Keratinocyte (primary cell): Measurements from ENCODE around the gene SMTN. TPM values are rescaled to one million over a fixed set of nuclear protein-coding genes. Genes with fewer than 3 reads are reported as not detected.

Experiments
- DNase-seq: peaks from one replicate; pipeline ENCODE4 v3.0.0-alpha.2; 2011; ENCODE audit warnings: low read depth, missing footprints, low spot score
- FAIRE-seq: peaks from 2 replicates; lab custom pipeline; 2011; peaks lifted over from hg19 to GRCh38; lab: Jason Lieb, UNC
- H2AFZ ChIP-seq: 2 replicates; pipeline ENCODE4 v1.6.0; 2012; ENCODE audit warnings: low read length, control low read depth, inconsistent platforms; ENCODE audit not compliant: control insufficient read depth
- H3K27ac ChIP-seq: 2 replicates; pipeline ENCODE4 v1.5.1; 2011; ENCODE audit warnings: low read length; ENCODE audit not compliant: control insufficient read depth, insufficient read depth
- H3K27me3 ChIP-seq: 3 replicates; pipeline ENCODE4 v1.6.0; 2011; ENCODE audit warnings: low read length; ENCODE audit not compliant: control insufficient read depth, insufficient read depth; ENCODE audit errors: extremely low read depth
- H3K36me3 ChIP-seq, 2 experiments: 2 replicates in 1 of 2; 3 replicates in 1 of 2; pipeline ENCODE4 v1.5.1; 2011; ENCODE audit warnings: low read length in 2 of 2, mild to moderate bottlenecking in 1 of 2; ENCODE audit not compliant: control insufficient read depth in 2 of 2, insufficient read depth in 2 of 2; ENCODE audit errors: extremely low read depth in 1 of 2
- H3K4me1 ChIP-seq: 3 replicates; pipeline ENCODE4 v1.5.1; 2011; ENCODE audit warnings: low read length; ENCODE audit not compliant: control insufficient read depth, insufficient read depth; ENCODE audit errors: extremely low read depth
- H3K4me2 ChIP-seq: 3 replicates; pipeline ENCODE4 v1.6.0; 2011; ENCODE audit warnings: low read depth, low read length; ENCODE audit not compliant: control insufficient read depth, insufficient read depth; ENCODE audit errors: extremely low read depth
- H3K4me3 ChIP-seq, 3 experiments: fragments of 200-600 bp in 1 of 3; sonication (generic) in 1 of 3; 2 replicates in 2 of 3; 3 replicates in 1 of 3; pipeline ENCODE4 v1.5.1; 2011 to 2016; ENCODE audit warnings: low read length in 3 of 3, mild to moderate bottlenecking in 3 of 3, control low read depth in 2 of 3, inconsistent platforms in 1 of 3, low read depth in 1 of 3, mixed read lengths in 1 of 3, mixed run types in 1 of 3, moderate library complexity in 1 of 3; ENCODE audit not compliant: control insufficient read depth in 2 of 3, insufficient read depth in 2 of 3; ENCODE audit errors: extremely low read depth in 1 of 3
- H3K79me2 ChIP-seq: 2 replicates; pipeline ENCODE4 v1.6.0; 2012; ENCODE audit warnings: low read length; ENCODE audit not compliant: control insufficient read depth, insufficient read depth
- H3K9ac ChIP-seq: 3 replicates; pipeline ENCODE4 v1.6.0; 2011; ENCODE audit warnings: low read length; ENCODE audit not compliant: control insufficient read depth, insufficient read depth; ENCODE audit errors: extremely low read depth
- H3K9me1 ChIP-seq: 3 replicates; pipeline ENCODE4 v1.6.0; 2011; ENCODE audit warnings: low read length; ENCODE audit not compliant: control insufficient read depth, insufficient read depth; ENCODE audit errors: extremely low read depth
- H3K9me3 ChIP-seq: 2 replicates; pipeline ENCODE4 v1.5.1; 2012; ENCODE audit warnings: low read depth, low read length; ENCODE audit not compliant: control insufficient read depth
- H4K20me1 ChIP-seq: 3 replicates; pipeline ENCODE4 v1.6.0; 2011; ENCODE audit warnings: low read length; ENCODE audit not compliant: control insufficient read depth, insufficient read depth; ENCODE audit errors: extremely low read depth
- EZH2 ChIP-seq: IDR thresholded peaks from one replicate; pipeline ENCODE4 v1.6.1; 2012; ENCODE audit warnings: inconsistent platforms, mild to moderate bottlenecking, low read length, moderate library complexity
- dilution Hi-C: fragments of 300-500 bp; cut with MboI; formaldehyde crosslinking; loops from one replicate; pipeline ENCODE4 v1.7.0; 2020; ENCODE audit warnings: low sequenced_read_pairs; ENCODE audit not compliant: extremely low pct_ligation_motif_present
- polyA plus RNA-seq, 5 experiments: library from polyadenylated mRNA; depleted of rRNA in 3 of 5; stranded (reverse) in 3 of 5; stranded (forward) in 1 of 5; unstranded in 1 of 5; fragments of >200 nt; gene quantifications; 1 replicate in 1 of 5; 2 replicates in 3 of 5; 3 replicates in 1 of 5; pipeline versions ENCODE4 v1.2.1 to v1.2.3, GENCODE V29; 2011 to 2012; ENCODE audit warnings: missing spikeins in 2 of 5, low read depth in 1 of 5, low replicate concordance in 1 of 5
- TF ChIP-seq, protein P1 (sequence below), 3 experiments: IDR thresholded peaks in 1 of 3; conservative IDR thresholded peaks in 1 of 3; optimal IDR thresholded peaks in 1 of 3; 2 replicates in 2 of 3; 3 replicates in 1 of 3; pipeline versions ENCODE3 to v1.5.1; 2011; ENCODE audit warnings: low read length in 3 of 3, mild to moderate bottlenecking in 3 of 3, moderate library complexity in 2 of 3, control low read depth in 1 of 3, inconsistent platforms in 1 of 3; ENCODE audit not compliant: insufficient read depth in 2 of 3; ENCODE audit errors: extremely low read depth in 1 of 3

The SMTN gene
- polyA plus RNA-seq, 1 donor (not counting 4 experiments of a cell fraction or from before 2014, with no cell fraction given): 61.2 TPM

DNA sequence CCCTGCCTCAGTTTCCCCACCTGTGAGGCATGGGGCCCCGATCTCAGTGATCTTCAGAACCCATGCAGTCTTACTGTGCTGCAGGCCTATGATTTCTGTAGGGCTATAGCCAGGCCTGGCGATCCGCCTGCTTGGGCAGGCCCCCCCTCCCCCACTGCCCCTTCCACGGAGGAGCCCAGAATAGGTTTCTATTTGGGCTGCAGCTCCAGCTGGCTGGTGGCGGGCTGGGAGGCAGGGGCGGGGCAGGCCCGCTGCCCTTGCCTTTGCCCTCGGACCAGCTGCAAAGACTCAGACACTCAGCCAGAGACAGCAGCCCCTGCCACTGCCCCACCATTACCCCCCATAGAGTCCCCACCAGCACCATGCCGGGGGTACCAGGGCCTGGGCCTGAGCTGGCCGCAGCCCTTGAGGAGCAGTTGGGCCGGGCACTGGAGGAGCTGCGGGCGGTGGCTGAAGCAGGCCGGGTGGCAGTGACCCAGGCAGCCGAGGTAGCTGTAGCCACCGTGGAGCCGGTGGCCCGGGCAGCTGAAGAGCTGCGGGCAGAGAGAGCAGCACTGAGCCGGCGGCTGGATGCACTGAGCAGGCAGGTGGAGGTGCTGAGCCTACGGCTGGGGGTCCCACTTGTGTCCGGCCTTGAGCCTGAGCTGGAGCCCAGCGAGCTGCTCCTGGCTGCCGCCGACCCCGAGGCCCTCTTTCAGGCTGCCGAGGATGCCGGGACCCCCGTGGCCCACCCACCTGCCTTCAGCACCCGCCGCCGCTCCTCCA lies 12.2 kb downstream of the SMTN start:
- peaks cover 21% of the 10 kb centered on the region for H4K20me1 ChIP-seq
- peaks cover 34% of the 10 kb centered on the region for H3K79me2 ChIP-seq
- dilution Hi-C loops: no loop called here
- H3K9ac ChIP-seq: no peak overlapping the region
- FAIRE-seq: no peak
- H3K4me3 ChIP-seq: no peak overlapping the region
- H3K9me1 ChIP-seq: no peaks in the 10 kb centered on the region
- H3K36me3 ChIP-seq: peaks cover 79 to 80% of the 10 kb centered on the region in 2 experiments
- H3K27me3 ChIP-seq: no peaks in the 10 kb centered on the region
- no peak for DNase-seq
- no peaks in the 10 kb centered on the region for H3K4me1 ChIP-seq
- no peak overlapping the region for H3K27ac ChIP-seq
- H3K9me3 ChIP-seq: no peaks in the 10 kb centered on the region
- H3K4me2 ChIP-seq: no peak overlapping the region
- TF ChIP-seq EZH2: no peak
- TF ChIP-seq, protein P1, sequence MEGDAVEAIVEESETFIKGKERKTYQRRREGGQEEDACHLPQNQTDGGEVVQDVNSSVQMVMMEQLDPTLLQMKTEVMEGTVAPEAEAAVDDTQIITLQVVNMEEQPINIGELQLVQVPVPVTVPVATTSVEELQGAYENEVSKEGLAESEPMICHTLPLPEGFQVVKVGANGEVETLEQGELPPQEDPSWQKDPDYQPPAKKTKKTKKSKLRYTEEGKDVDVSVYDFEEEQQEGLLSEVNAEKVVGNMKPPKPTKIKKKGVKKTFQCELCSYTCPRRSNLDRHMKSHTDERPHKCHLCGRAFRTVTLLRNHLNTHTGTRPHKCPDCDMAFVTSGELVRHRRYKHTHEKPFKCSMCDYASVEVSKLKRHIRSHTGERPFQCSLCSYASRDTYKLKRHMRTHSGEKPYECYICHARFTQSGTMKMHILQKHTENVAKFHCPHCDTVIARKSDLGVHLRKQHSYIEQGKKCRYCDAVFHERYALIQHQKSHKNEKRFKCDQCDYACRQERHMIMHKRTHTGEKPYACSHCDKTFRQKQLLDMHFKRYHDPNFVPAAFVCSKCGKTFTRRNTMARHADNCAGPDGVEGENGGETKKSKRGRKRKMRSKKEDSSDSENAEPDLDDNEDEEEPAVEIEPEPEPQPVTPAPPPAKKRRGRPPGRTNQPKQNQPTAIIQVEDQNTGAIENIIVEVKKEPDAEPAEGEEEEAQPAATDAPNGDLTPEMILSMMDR (optimal IDR thresholded peaks at IDR 0.05 in 1 of 3, IDR thresholded peaks at IDR 0.05 in 1 of 3, conservative IDR thresholded peaks at IDR 0.05 in 1 of 3; ENCODE audit: extremely low read depth in 1 of 3, insufficient read depth in 2 of 3, low read length in 3 of 3): no peak
- no peak overlapping the region for H2AFZ ChIP-seq

DNA sequence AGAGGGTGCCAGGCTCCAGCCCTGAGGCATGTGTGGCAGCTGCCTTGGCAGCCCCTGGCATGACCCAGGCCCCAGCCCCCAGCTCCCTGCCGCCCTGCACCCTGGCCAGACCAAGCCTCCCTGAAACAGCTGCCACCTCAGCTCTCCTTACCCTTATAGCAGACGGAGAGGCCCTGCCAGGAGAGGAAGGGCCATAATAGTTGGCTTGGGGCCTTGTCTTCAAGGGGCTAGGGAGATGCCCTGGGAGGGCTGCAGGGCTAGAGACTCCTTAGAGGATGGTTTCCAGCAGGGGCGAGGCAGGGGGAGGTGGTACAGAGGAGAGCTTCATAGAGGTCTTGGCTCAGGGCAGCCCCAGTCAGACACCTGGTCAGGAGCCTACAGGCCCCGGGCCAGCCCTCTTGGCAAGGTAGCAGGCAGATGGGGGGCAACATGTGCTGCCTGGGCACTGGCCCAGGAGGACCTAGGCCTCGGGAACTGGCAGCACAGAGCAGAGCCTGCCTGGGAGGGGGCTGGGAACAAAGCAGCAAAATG lies 13.0 kb downstream of the SMTN start:
- Histone ChIP-seq H3K79me2 (peaks cover 26% of the 10 kb centered on the region), H3K9me3 (no peaks in the 10 kb centered on the region), H3K27ac (no peak overlapping the region), H3K27me3 (no peaks in the 10 kb centered on the region), H2AFZ (no peak overlapping the region), H3K36me3 (peaks cover 74 to 77% of the 10 kb centered on the region in 2 experiments), H3K4me3 (no peak overlapping the region), H4K20me1 (peaks cover 19% of the 10 kb centered on the region), H3K4me2 (no peak overlapping the region), H3K4me1 (no peaks in the 10 kb centered on the region), H3K9me1 (no peaks in the 10 kb centered on the region), H3K9ac (no peak overlapping the region)
- DNase-seq (no peak), FAIRE-seq (no peak)
- no peak for TF ChIP-seq EZH2
- TF ChIP-seq, protein P1 (optimal IDR thresholded peaks at IDR 0.05 in 1 of 3, IDR thresholded peaks at IDR 0.05 in 1 of 3, conservative IDR thresholded peaks at IDR 0.05 in 1 of 3; ENCODE audit: extremely low read depth in 1 of 3, insufficient read depth in 2 of 3, low read length in 3 of 3): no peak
- dilution Hi-C loops: no loop called here
